Osteocyte (in vitro differentiated cells): Measurements from ENCODE around the gene ALG11. TPM values are rescaled to one million over a fixed set of nuclear protein-coding genes. Genes with fewer than 3 reads are reported as not detected.

ENCODE experiments used
- DNase-seq: peaks from one replicate; pipeline ENCODE4 v3.0.0; 2021; ENCODE audit warnings: mixed read lengths; ENCODE audit not compliant: unreplicated experiment; ENCODE audit errors: extremely low spot score
- H3K27ac Mint-ChIP-seq: one replicate; pipeline ENCODE4 v1.8.0; 2021; ENCODE audit warnings: mild to moderate bottlenecking, mixed read lengths; ENCODE audit not compliant: unreplicated experiment
- H3K27me3 Mint-ChIP-seq: one replicate; pipeline ENCODE4 v1.8.0; 2021; ENCODE audit warnings: mixed read lengths; ENCODE audit not compliant: unreplicated experiment
- H3K36me3 Mint-ChIP-seq: one replicate; pipeline ENCODE4 v1.8.0; 2021; ENCODE audit warnings: mixed read lengths; ENCODE audit not compliant: unreplicated experiment
- H3K4me1 Mint-ChIP-seq: one replicate; pipeline ENCODE4 v1.8.0; 2021; ENCODE audit warnings: mixed read lengths; ENCODE audit not compliant: unreplicated experiment
- H3K4me3 Mint-ChIP-seq: one replicate; pipeline ENCODE4 v1.8.0; 2021; ENCODE audit warnings: mild to moderate bottlenecking, moderate library complexity, mixed read lengths; ENCODE audit not compliant: unreplicated experiment
- H3K9me3 Mint-ChIP-seq: one replicate; pipeline ENCODE4 v1.8.0; 2021; ENCODE audit warnings: mixed read lengths; ENCODE audit not compliant: unreplicated experiment
- CTCF ChIP-seq: fragments of 200-600 bp; sonication (generic); IDR thresholded peaks from 2 replicates; pipeline ENCODE4 v1.5.0; 2021; ENCODE audit warnings: antibody characterized with exemption, mild to moderate bottlenecking, moderate library complexity
- total RNA-seq: library from RNA; stranded (reverse); gene quantifications from 2 replicates; pipeline ENCODE4 v1.2.1, GENCODE V29; 2021

Gene ALG11
- total RNA-seq, 1 donor from 2014 or later = 41.9 TPM

GRCh38 chr13:52003541-52003940 is 8.7 kb upstream of the ALG11 start:
- no peak for DNase-seq
- Mint-ChIP-seq H3K4me1 (peaks cover 6% of the 10 kb centered on the region), H3K36me3 (no peaks in the 10 kb centered on the region), H3K27ac (no peak overlapping the region), H3K27me3 (no peaks in the 10 kb centered on the region), H3K9me3 (no peaks in the 10 kb centered on the region), H3K4me3 (no peak overlapping the region)
- TF ChIP-seq CTCF = no peak

- no peaks in the 10 kb centered on the region for H3K27me3 Mint-ChIP-seq
- H3K27ac Mint-ChIP-seq = no peak overlapping the region
- no peaks in the 10 kb centered on the region for H3K9me3 Mint-ChIP-seq
- no peak for TF ChIP-seq CTCF
- peaks cover 2% of the 10 kb centered on the region for H3K4me1 Mint-ChIP-seq
- no peak overlapping the region for H3K4me3 Mint-ChIP-seq
- no peak for DNase-seq
- peaks cover 2% of the 10 kb centered on the region for H3K36me3 Mint-ChIP-seq
Measured at GRCh38 chr13:52004511-52005170, 7.6 kb upstream of the ALG11 start.

GRCh38 chr13:52005841-52006522 is 6.2 kb upstream of the ALG11 start:
- DNase-seq = no peak
- Mint-ChIP-seq H3K4me1 (peaks cover 9% of the 10 kb centered on the region), H3K27me3 (no peaks in the 10 kb centered on the region), H3K27ac (no peak overlapping the region), H3K9me3 (no peaks in the 10 kb centered on the region), H3K4me3 (no peak overlapping the region), H3K36me3 (peaks cover 2% of the 10 kb centered on the region)
- no peak for TF ChIP-seq CTCF

GRCh38 chr13:52006523-52007245 is 5.5 kb upstream of the ALG11 start:
- Mint-ChIP-seq H3K27me3 (no peaks in the 10 kb centered on the region), H3K27ac (no peak overlapping the region), H3K4me1 (peaks cover 11% of the 10 kb centered on the region), H3K4me3 (no peak overlapping the region), H3K9me3 (no peaks in the 10 kb centered on the region), H3K36me3 (peaks cover 2% of the 10 kb centered on the region)
- TF ChIP-seq CTCF = no peak
- no peak for DNase-seq

DNA sequence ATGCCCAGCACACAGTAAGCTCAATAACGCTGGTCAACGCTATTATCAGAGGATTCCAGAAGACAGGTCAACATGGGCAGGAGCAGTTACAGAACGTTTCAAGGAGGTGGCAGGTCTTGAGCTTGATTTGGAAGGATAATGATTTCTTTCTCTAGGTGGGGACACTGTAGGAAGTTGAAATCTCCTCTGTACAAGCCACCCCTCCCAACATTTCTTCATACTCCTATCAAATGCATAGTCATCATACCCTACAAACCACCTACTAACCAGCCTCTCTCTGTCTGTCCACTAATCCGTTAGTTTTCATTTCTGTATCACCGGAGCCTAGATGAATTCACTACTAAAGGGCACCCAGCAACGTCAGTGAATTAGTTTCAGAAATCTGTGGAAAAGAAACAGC is 2.3 kb upstream of the ALG11 start:
- H3K27ac Mint-ChIP-seq = no peak overlapping the region
- peaks cover 18% of the 10 kb centered on the region for H3K4me1 Mint-ChIP-seq
- H3K27me3 Mint-ChIP-seq = no peaks in the 10 kb centered on the region
- peaks cover 2% of the 10 kb centered on the region for H3K36me3 Mint-ChIP-seq
- TF ChIP-seq CTCF = no peak
- no peaks in the 10 kb centered on the region for H3K9me3 Mint-ChIP-seq
- DNase-seq = no peak
- peak overlapping the region; percentile 50 for H3K4me3 Mint-ChIP-seq
